Panc1 (cell line): ENCODE results near the gene EXOC3L4. TPM values are rescaled to one million over a fixed set of nuclear protein-coding genes. Genes with fewer than 3 reads are reported as not detected.

ENCODE experiments used
- ATAC-seq: fragments of 200-7000 bp; cut with Tn5 transposase; 2 replicates; pipeline ENCODE4 v1.9.1; 2020; ENCODE audit warnings: mild to moderate bottlenecking, moderate library complexity
- BruUV-seq: library from RNA; stranded (reverse); fragments of 400-500 nt; replicated peaks from 2 replicates; lab custom pipeline; 2021; lab: Mats Ljungman, UMichigan
- CTCF ChIA-PET: fragments of 300-600 bp; sonication (Branson Sonifier 250); formaldehyde crosslinking; loops from one replicate; lab custom pipeline; 2022; ENCODE audit warnings: antibody characterized with exemption; lab: Charles Lee
- POLR2A ChIA-PET: fragments of 300-600 bp; sonication (Branson Sonifier 250); formaldehyde crosslinking; loops from one replicate; lab custom pipeline; 2022; ENCODE audit warnings: antibody characterized with exemption; lab: Charles Lee
- DNase-seq: peaks from one replicate; pipeline ENCODE4 v3.0.0-alpha.2; 2010; ENCODE audit warnings: low read depth, low spot score
- H3K27ac ChIP-seq: 2 replicates; pipeline ENCODE4 v1.5.1; 2011; ENCODE audit warnings: mild to moderate bottlenecking, low read length, inconsistent platforms
- H3K27me3 ChIP-seq: fragments of 200-500 bp; sonication (Bioruptor generic); 2 replicates; pipeline ENCODE4 v1.6.0; 2014; ENCODE audit warnings: low read length, inconsistent platforms; ENCODE audit not compliant: control insufficient read depth, insufficient read depth
- H3K36me3 ChIP-seq: fragments of 200-500 bp; sonication (Bioruptor generic); 2 replicates; pipeline ENCODE4 v1.5.1; 2014; ENCODE audit warnings: inconsistent platforms, mild to moderate bottlenecking, low read length, moderate library complexity; ENCODE audit not compliant: control insufficient read depth, insufficient read depth
- H3K4me1 ChIP-seq: 2 replicates; pipeline ENCODE4 v1.5.1; 2011; ENCODE audit warnings: inconsistent platforms, mild to moderate bottlenecking, low read length, moderate library complexity; ENCODE audit not compliant: control insufficient read depth, insufficient read depth
- H3K4me3 ChIP-seq, 2 experiments: 2 replicates each; pipeline ENCODE4 v1.5.1; 2011 to 2012; ENCODE audit warnings: low read depth in 2 of 2, low read length in 2 of 2, mild to moderate bottlenecking in 2 of 2, inconsistent platforms in 1 of 2, moderate library complexity in 1 of 2
- H3K9me3 ChIP-seq: fragments of 200-500 bp; sonication (Bioruptor generic); 2 replicates; pipeline ENCODE4 v1.5.1; 2014; ENCODE audit warnings: low read depth, mild to moderate bottlenecking, inconsistent platforms, low read length, moderate library complexity; ENCODE audit not compliant: control insufficient read depth, insufficient read depth
- CTCF ChIP-seq: fragments of 450-650 bp; IDR thresholded peaks from 2 replicates; pipeline ENCODE4 v1.5.1; 2017; ENCODE audit warnings: mild to moderate bottlenecking
- POLR2AphosphoS5 ChIP-seq: IDR thresholded peaks from 2 replicates; pipeline ENCODE4 v1.6.1; 2012; ENCODE audit warnings: mild to moderate bottlenecking, low read depth, low read length, moderate library complexity
- SIN3A ChIP-seq: IDR thresholded peaks from 2 replicates; pipeline ENCODE4 v1.6.1; 2012; ENCODE audit warnings: low read depth, mild to moderate bottlenecking, low read length, moderate library complexity, borderline replicate concordance; ENCODE audit not compliant: insufficient read depth
- TCF7L2 ChIP-seq: IDR thresholded peaks from 2 replicates; pipeline ENCODE4 v1.6.1; 2011; ENCODE audit warnings: mild to moderate bottlenecking, low read depth, low read length, inconsistent platforms
- in situ Hi-C: cut with HindIII; loops from 2 replicates; pipeline ENCODE4 v1.10.0; 2016; ENCODE audit warnings: low sequenced_read_pairs, low pct_unique_long_range_greater_than_20kb
- intact Hi-C: fragments of 100-400 bp; cut with micrococcal nuclease; formaldehyde crosslinking; loops from one replicate; pipeline ENCODE4 v1.10.0; 2022; ENCODE audit not compliant: unreplicated experiment
- total RNA-seq: library from RNA; stranded (reverse); gene quantifications from one replicate; pipeline ENCODE4 v1.2.1, GENCODE V29; 2021; ENCODE audit not compliant: unreplicated experiment
- TF ChIP-seq, protein P1 (sequence below), 2 experiments: IDR thresholded peaks; 2 replicates each; pipeline ENCODE4 v1.6.1; 2011 to 2012; ENCODE audit warnings: low read depth in 2 of 2, control low read depth in 1 of 2, low read length in 1 of 2, mild to moderate bottlenecking in 1 of 2, moderate library complexity in 1 of 2; ENCODE audit not compliant: insufficient read depth in 1 of 2

EXOC3L4 gene
- total RNA-seq, 1 experiment from 2014 or later = 2.6 TPM

DNA sequence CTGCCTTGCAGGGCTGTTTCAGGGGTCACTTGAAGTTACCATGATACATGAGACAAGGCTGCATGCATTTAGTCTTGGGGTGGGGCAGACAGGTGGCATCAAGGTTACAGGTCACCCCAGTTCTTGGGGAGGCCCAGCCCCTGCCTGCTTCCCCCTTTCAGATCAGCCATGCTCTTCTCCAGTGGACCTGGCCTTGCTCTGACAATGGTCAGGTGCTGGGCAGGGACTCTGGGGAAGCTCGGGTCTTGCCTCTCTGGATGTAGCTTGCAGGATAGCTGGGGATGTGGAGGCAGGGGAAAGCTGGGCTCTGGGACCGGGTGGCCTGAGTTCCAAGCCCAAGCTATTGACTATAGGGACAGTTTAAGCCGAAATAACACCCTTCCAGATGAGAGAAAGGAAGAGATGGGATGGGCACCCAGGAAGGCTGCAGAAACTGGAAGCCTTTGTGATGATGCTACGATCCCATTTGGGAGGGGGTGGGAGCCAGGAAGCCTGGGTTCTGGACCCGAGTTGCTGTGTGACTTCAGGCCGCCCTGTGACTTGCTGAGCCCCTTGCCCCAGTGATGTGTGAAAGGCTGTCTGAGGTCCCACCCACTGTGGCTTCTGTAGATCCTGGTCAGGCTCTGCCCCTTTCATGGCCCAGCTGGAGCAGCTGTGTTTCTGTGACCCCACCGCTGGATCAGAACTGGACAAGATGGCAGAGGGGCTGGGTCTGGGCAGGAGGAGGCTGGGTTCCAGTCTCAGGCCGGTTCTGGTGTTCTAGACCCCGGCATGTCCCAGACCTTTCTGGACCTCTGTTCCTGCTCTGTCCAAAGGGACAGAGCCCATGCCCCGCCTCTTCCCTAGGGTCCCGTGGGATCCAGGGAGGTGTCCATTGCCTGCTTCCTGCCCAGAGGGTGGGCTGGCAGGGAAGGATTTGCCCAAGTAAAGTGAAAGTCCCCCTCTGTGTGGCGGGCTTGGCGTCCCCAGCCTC is 30.9 kb downstream of the EXOC3L4 start:
- ATAC-seq = no peak
- POLR2A ChIA-PET = no interaction called here
- Histone ChIP-seq H3K4me1 (peaks cover 50% of the 10 kb centered on the region), H3K27ac (peak overlapping the region; percentile 87), H3K27me3 (no peaks in the 10 kb centered on the region), H3K36me3 (no peaks in the 10 kb centered on the region), H3K4me3 (peak overlapping the region; percentile 65 to 73), H3K9me3 (no peaks in the 10 kb centered on the region)
- BruUV-seq = no TSS peak
- no peak for DNase-seq
- CTCF ChIA-PET = interaction anchor here (0.6 to 1.3 kb wide), 2 partner anchors 20 to 170 kb away, joined by 4 to 7 read pairs; no protein-coding TSS in a partner anchor
- in situ Hi-C loops = no loop called here
- intact Hi-C loops = no loop called here
- TF ChIP-seq POLR2AphosphoS5 (no peak), SIN3A (no peak), CTCF (no peak), TCF7L2 (no peak)
- TF ChIP-seq, protein P1, sequence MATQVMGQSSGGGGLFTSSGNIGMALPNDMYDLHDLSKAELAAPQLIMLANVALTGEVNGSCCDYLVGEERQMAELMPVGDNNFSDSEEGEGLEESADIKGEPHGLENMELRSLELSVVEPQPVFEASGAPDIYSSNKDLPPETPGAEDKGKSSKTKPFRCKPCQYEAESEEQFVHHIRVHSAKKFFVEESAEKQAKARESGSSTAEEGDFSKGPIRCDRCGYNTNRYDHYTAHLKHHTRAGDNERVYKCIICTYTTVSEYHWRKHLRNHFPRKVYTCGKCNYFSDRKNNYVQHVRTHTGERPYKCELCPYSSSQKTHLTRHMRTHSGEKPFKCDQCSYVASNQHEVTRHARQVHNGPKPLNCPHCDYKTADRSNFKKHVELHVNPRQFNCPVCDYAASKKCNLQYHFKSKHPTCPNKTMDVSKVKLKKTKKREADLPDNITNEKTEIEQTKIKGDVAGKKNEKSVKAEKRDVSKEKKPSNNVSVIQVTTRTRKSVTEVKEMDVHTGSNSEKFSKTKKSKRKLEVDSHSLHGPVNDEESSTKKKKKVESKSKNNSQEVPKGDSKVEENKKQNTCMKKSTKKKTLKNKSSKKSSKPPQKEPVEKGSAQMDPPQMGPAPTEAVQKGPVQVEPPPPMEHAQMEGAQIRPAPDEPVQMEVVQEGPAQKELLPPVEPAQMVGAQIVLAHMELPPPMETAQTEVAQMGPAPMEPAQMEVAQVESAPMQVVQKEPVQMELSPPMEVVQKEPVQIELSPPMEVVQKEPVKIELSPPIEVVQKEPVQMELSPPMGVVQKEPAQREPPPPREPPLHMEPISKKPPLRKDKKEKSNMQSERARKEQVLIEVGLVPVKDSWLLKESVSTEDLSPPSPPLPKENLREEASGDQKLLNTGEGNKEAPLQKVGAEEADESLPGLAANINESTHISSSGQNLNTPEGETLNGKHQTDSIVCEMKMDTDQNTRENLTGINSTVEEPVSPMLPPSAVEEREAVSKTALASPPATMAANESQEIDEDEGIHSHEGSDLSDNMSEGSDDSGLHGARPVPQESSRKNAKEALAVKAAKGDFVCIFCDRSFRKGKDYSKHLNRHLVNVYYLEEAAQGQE (IDR thresholded peaks at IDR 0.05; ENCODE audit: insufficient read depth in 1 of 2, low read depth in 2 of 2, low read length in 1 of 2) = no peak

DNA sequence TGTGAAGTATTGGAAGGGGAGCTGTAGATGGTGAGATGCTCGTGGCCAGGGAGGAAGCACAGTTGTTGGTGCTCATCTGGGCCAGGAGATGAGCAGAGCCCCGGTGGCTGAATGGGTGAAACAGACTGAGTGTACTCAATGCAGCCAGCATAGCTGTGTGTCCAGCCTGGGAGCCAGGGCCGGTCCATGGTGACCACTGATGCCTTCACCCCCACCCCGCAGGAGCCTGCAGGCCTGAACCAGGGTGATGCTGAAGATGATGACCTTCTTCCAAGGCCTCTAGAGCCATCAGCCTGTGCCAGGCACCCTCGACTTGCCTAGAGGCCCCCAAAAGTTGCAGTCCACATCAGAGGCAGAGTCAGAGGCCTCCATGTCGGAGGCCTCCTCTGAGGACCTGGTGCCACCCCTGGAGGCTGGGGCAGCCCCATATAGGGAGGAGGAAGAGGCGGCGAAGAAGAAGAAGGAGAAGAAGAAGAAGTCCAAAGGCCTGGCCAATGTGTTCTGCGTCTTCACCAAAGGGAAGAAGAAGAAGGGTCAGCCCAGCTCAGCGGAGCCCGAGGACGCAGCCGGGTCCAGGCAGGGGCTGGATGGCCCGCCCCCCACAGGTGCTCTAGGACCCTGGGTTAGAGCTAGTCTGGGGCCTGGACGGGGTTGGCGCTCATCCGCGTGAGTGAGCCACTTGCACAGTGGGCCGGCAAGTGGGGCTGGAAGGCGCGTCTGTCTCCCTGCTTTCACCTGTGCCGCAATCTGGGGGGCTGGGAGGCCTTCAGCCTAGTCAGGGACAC is 31.8 kb downstream of the EXOC3L4 start:
- intact Hi-C loops (no loop called here), in situ Hi-C loops (no loop called here)
- Histone ChIP-seq H3K27ac (peak overlapping the region; percentile 87), H3K27me3 (no peaks in the 10 kb centered on the region), H3K9me3 (no peaks in the 10 kb centered on the region), H3K4me3 (peak overlapping the region; percentile 65 to 73), H3K36me3 (no peaks in the 10 kb centered on the region), H3K4me1 (peaks cover 51% of the 10 kb centered on the region)
- TF ChIP-seq, protein P1 (IDR thresholded peaks at IDR 0.05; ENCODE audit: insufficient read depth in 1 of 2, low read depth in 2 of 2, low read length in 1 of 2) = no peak
- 0 out of 2 replicates have a peak, but pooled peaks have one; percentile 23 for TF ChIP-seq SIN3A
- CTCF ChIA-PET = interaction anchor here (0.6 to 1.3 kb wide), 2 partner anchors 21 to 200 kb away, joined by 4 to 7 read pairs; no protein-coding TSS in a partner anchor
- no peak for DNase-seq
- BruUV-seq = TSS peak; percentile 57
- no peak for ATAC-seq
- POLR2A ChIA-PET = no interaction called here
